HEK293 (cell line): Measurements from ENCODE around the gene TIGD1.

Experiments used
- CTCF ChIA-PET: fragments of 350-600 bp; formaldehyde crosslinking; extraction: SDS; loops from one replicate; lab custom pipeline; 2021; ENCODE audit warnings: antibody characterized with exemption; lab: Yijun Ruan, JAX
- POLR2A ChIA-PET: fragments of 300-600 bp; formaldehyde crosslinking; extraction: SDS; loops from one replicate; lab custom pipeline; 2020; ENCODE audit warnings: antibody characterized with exemption, inconsistent platforms; lab: Yijun Ruan, JAX
- H3K27ac ChIP-seq: fragments of 200-500 bp; sonication (Bioruptor generic); 2 replicates; pipeline ENCODE4 v1.5.1; 2014; ENCODE audit warnings: low read depth, low read length, control low read depth, inconsistent platforms; ENCODE audit errors: extremely low read depth
- H3K36me3 ChIP-seq, 2 experiments: fragments of 200-500 bp in 1 of 2; sonication (Bioruptor generic) in 1 of 2; 1 replicate in 1 of 2; 2 replicates in 1 of 2; pipeline ENCODE4 v1.5.1; 2014 to 2017; ENCODE audit warnings: inconsistent platforms in 2 of 2, low read length in 2 of 2; ENCODE audit not compliant: control insufficient read depth in 2 of 2, insufficient read depth in 1 of 2
- H3K4me1 ChIP-seq: fragments of 200-500 bp; sonication (Bioruptor generic); 2 replicates; pipeline ENCODE4 v1.5.1; 2014; ENCODE audit warnings: mild to moderate bottlenecking, low read length, inconsistent platforms; ENCODE audit not compliant: control insufficient read depth, insufficient read depth
- H3K4me3 ChIP-seq: 2 replicates; pipeline ENCODE4 v1.5.1; 2011; ENCODE audit warnings: low read depth, mild to moderate bottlenecking, control low read depth, low read length, moderate library complexity
- H3K9me3 ChIP-seq: fragments of 200-500 bp; sonication (Bioruptor generic); 2 replicates; pipeline ENCODE4 v1.5.1; 2014; ENCODE audit warnings: low read depth, low read length, inconsistent platforms; ENCODE audit not compliant: control insufficient read depth, insufficient read depth
- CTCF ChIP-seq: fragments of 450-650 bp; formaldehyde crosslinking; IDR thresholded peaks from 2 replicates; pipeline ENCODE4 v1.5.1; 2016; ENCODE audit warnings: missing biosample characterization, missing genetic modification characterization
- IKZF3 ChIP-seq: fragments of 450-650 bp; IDR thresholded peaks from 2 replicates; pipeline ENCODE4 v1.5.0; 2018; ENCODE audit warnings: missing biosample characterization, mild to moderate bottlenecking, missing genetic modification characterization, moderate library complexity
- KLF17 ChIP-seq: fragments of 450-650 bp; formaldehyde crosslinking; IDR thresholded peaks from 2 replicates; pipeline ENCODE4 v1.5.1; 2016; ENCODE audit warnings: missing biosample characterization, missing genetic modification characterization
- OVOL3 ChIP-seq: fragments of 450-650 bp; formaldehyde crosslinking; IDR thresholded peaks from 2 replicates; pipeline ENCODE4 v1.5.1; 2016; ENCODE audit warnings: missing biosample characterization, missing genetic modification characterization
- SCRT1 ChIP-seq: fragments of 450-650 bp; formaldehyde crosslinking; IDR thresholded peaks from 2 replicates; pipeline ENCODE4 v1.5.1; 2016; ENCODE audit warnings: missing biosample characterization, missing genetic modification characterization, borderline replicate concordance
- ZBTB17 ChIP-seq: fragments of 450-650 bp; formaldehyde crosslinking; IDR thresholded peaks from 2 replicates; pipeline ENCODE4 v1.5.1; 2016; ENCODE audit warnings: missing biosample characterization, missing genetic modification characterization
- ZBTB20 ChIP-seq: fragments of 450-650 bp; formaldehyde crosslinking; IDR thresholded peaks from 2 replicates; pipeline ENCODE4 v1.5.1; 2016; ENCODE audit warnings: missing biosample characterization, missing genetic modification characterization
- ZBTB44 ChIP-seq: fragments of 450-650 bp; IDR thresholded peaks from 2 replicates; pipeline ENCODE4 v1.5.1; 2018; ENCODE audit warnings: missing biosample characterization, mild to moderate bottlenecking, missing genetic modification characterization
- ZNF202 ChIP-seq: fragments of 450-650 bp; formaldehyde crosslinking; IDR thresholded peaks from 2 replicates; pipeline ENCODE4 v1.5.1; 2016; ENCODE audit warnings: missing biosample characterization, missing genetic modification characterization, borderline replicate concordance
- ZNF324 ChIP-seq: fragments of 450-650 bp; formaldehyde crosslinking; IDR thresholded peaks from 2 replicates; pipeline ENCODE4 v1.5.1; 2016; ENCODE audit warnings: missing biosample characterization, missing genetic modification characterization
- ZNF513 ChIP-seq: fragments of 450-650 bp; IDR thresholded peaks from 2 replicates; pipeline ENCODE4 v1.5.1; 2018; ENCODE audit warnings: missing biosample characterization, missing genetic modification characterization
- ZNF600 ChIP-seq: fragments of 450-650 bp; formaldehyde crosslinking; IDR thresholded peaks from 2 replicates; pipeline ENCODE4 v1.5.1; 2016; ENCODE audit warnings: missing biosample characterization, missing genetic modification characterization
- ZNF629 ChIP-seq: fragments of 450-650 bp; formaldehyde crosslinking; IDR thresholded peaks from 2 replicates; pipeline ENCODE4 v1.5.1; 2017; ENCODE audit warnings: missing biosample characterization, missing genetic modification characterization
- ZNF768 ChIP-seq: fragments of 450-650 bp; formaldehyde crosslinking; IDR thresholded peaks from 2 replicates; pipeline ENCODE4 v1.5.1; 2018; ENCODE audit warnings: missing biosample characterization, mild to moderate bottlenecking, missing genetic modification characterization
- ZNF777 ChIP-seq: fragments of 450-650 bp; formaldehyde crosslinking; IDR thresholded peaks from 2 replicates; pipeline ENCODE4 v1.5.1; 2017; ENCODE audit warnings: missing biosample characterization, missing genetic modification characterization, borderline replicate concordance

TIGD1 gene

GRCh38 chr2:232543928-232544631, 6.3 kb downstream of the TIGD1 start:
- Histone ChIP-seq H3K36me3 (peaks cover 12 to 29% of the 10 kb centered on the region in 2 experiments; a peak in 2 of 3 replicates), H3K27ac (no peak overlapping the region), H3K4me1 (no peaks in the 10 kb centered on the region), H3K4me3 (no peak overlapping the region), H3K9me3 (no peaks in the 10 kb centered on the region)
- ChIA-PET POLR2A (no interaction called here), CTCF (interaction anchor here (1.0 to 1.7 kb wide), 2 partner anchors 20 to 22 kb away, joined by 3 to 4 read pairs; no protein-coding TSS in a partner anchor)
- peak; percentile 64 for TF ChIP-seq ZBTB20
- TF ChIP-seq KLF17 (tag by site-specific recombination): no peak

GRCh38 chr2:232543491-232543890, 6.9 kb downstream of the TIGD1 start:
- H3K4me1 ChIP-seq: no peaks in the 10 kb centered on the region
- TF ChIP-seq SCRT1 (tag by site-specific recombination) (peak; percentile 18; the same call in 1 of the 2 replicates), ZNF513 (tag by site-specific recombination) (no peak)
- TF ChIP-seq, all 188 proteins: peak for 1
- H3K4me3 ChIP-seq: no peak overlapping the region
- POLR2A ChIA-PET: no interaction called here
- H3K9me3 ChIP-seq: no peaks in the 10 kb centered on the region
- H3K27ac ChIP-seq: no peak overlapping the region
- peaks cover 12 to 29% of the 10 kb centered on the region in 2 experiments; a peak in 2 of 3 replicates for H3K36me3 ChIP-seq
- CTCF ChIA-PET: interaction anchor here (1.7 kb wide), 1 partner anchor 21 kb away, joined by 4 read pairs; no protein-coding TSS in a partner anchor

- no peak overlapping the region for H3K4me3 ChIP-seq
- no peaks in the 10 kb centered on the region for H3K9me3 ChIP-seq
- H3K4me1 ChIP-seq: no peaks in the 10 kb centered on the region
- no peak overlapping the region for H3K27ac ChIP-seq
- ChIA-PET POLR2A (no interaction called here), CTCF (interaction anchor here (0.5 kb wide), 1 partner anchor 401 kb away, joined by 3 read pairs; no protein-coding TSS in a partner anchor)
- peaks cover 12 to 29% of the 10 kb centered on the region in 2 experiments; a peak in 2 of 3 replicates for H3K36me3 ChIP-seq
- TF ChIP-seq ZNF768 (tag by site-specific recombination) (no peak), CTCF (0 out of 2 replicates have a peak, but pooled peaks have one; percentile 18)
Observed at GRCh38 chr2:232542715-232543467, 7.5 kb downstream of the TIGD1 start.

GRCh38 chr2:232541961-232542714, 8.2 kb downstream of the TIGD1 start:
- Histone ChIP-seq H3K36me3 (peaks cover 8 to 21% of the 10 kb centered on the region in 2 experiments; a peak in 2 of 3 replicates), H3K27ac (no peak overlapping the region), H3K4me1 (no peaks in the 10 kb centered on the region), H3K4me3 (no peak overlapping the region), H3K9me3 (no peaks in the 10 kb centered on the region)
- CTCF ChIA-PET: no interaction called here
- POLR2A ChIA-PET: no interaction called here
- TF ChIP-seq ZNF324 (tag by site-specific recombination): no peak
- no peak for TF ChIP-seq ZNF629 (tag by site-specific recombination)
- no peak for TF ChIP-seq OVOL3 (tag by site-specific recombination)
- TF ChIP-seq ZNF777 (tag by site-specific recombination): no peak
- no peak for TF ChIP-seq ZNF202
- no peak for TF ChIP-seq ZNF768 (tag by site-specific recombination)
- no peak for TF ChIP-seq ZBTB44 (tag by site-specific recombination)
- no peak for TF ChIP-seq ZNF600 (tag by site-specific recombination)
- no peak for TF ChIP-seq ZBTB17 (tag by site-specific recombination)
- TF ChIP-seq IKZF3: no peak
